Mucosa of descending colon (tissue), 3 donors: ENCODE data around the gene TCN2. TPM values are rescaled to one million over a fixed set of nuclear protein-coding genes. Genes with fewer than 3 reads are reported as not detected.

Experiments used
- ATAC-seq: fragments of 200-7000 bp; cut with Tn5 transposase; one replicate; pipeline ENCODE4 v1.9.1; 2020; ENCODE audit warnings: mild to moderate bottlenecking, moderate library complexity
- DNase-seq, 3 donors: peaks; one replicate each; pipeline ENCODE4 v3.0.0-alpha.2; 2020
- H3K36me3 ChIP-seq: fragments of 200-600 bp; one replicate; pipeline ENCODE4 v1.8.0; 2021; ENCODE audit warnings: low read depth, mild to moderate bottlenecking
- H3K4me1 ChIP-seq: fragments of 200-600 bp; one replicate; pipeline ENCODE4 v1.8.0; 2021; ENCODE audit warnings: low read depth, mild to moderate bottlenecking
- H3K4me3 ChIP-seq: fragments of 200-600 bp; one replicate; pipeline ENCODE4 v1.8.0; 2021; ENCODE audit warnings: mild to moderate bottlenecking
- H3K9me3 ChIP-seq: fragments of 200-600 bp; one replicate; pipeline ENCODE4 v1.8.0; 2021; ENCODE audit warnings: mild to moderate bottlenecking
- CTCF ChIP-seq: fragments of 200-600 bp; IDR thresholded peaks from one replicate; pipeline ENCODE4 v1.8.0; 2022; ENCODE audit warnings: antibody characterized with exemption, mild to moderate bottlenecking
- intact Hi-C, 2 donors: fragments of 100-400 bp; cut with DNase I in 1 of 2; cut with micrococcal nuclease in 1 of 2; formaldehyde crosslinking; loops; one replicate each; pipeline versions ENCODE4 v1.11.0 to v1.11.1; 2022; cut with DNase I, micrococcal nuclease
- total RNA-seq, 3 donors: library from RNA; stranded (reverse); fragmentation: NEBNext Ultra II Directional in 2 of 3; extraction: Animal tissue kit (Norgen Biotek cat#: 25700) in 2 of 3; gene quantifications; one replicate each; pipeline versions ENCODE4 v1.2.1 to v1.2.4, GENCODE V29; 2021 to 2023
- donor health status: DM: no; HTN: no; CAD: no; lungs with moderate emphysema.
- donor health status: DM: no; HTN: no; CAD: no.
- donor health status: DM: no; HTN: yes; CAD: no.

Gene TCN2
- total RNA-seq, 3 donors from 2014 or later: 23.3 to 43.7 (median 40.2) TPM

DNA sequence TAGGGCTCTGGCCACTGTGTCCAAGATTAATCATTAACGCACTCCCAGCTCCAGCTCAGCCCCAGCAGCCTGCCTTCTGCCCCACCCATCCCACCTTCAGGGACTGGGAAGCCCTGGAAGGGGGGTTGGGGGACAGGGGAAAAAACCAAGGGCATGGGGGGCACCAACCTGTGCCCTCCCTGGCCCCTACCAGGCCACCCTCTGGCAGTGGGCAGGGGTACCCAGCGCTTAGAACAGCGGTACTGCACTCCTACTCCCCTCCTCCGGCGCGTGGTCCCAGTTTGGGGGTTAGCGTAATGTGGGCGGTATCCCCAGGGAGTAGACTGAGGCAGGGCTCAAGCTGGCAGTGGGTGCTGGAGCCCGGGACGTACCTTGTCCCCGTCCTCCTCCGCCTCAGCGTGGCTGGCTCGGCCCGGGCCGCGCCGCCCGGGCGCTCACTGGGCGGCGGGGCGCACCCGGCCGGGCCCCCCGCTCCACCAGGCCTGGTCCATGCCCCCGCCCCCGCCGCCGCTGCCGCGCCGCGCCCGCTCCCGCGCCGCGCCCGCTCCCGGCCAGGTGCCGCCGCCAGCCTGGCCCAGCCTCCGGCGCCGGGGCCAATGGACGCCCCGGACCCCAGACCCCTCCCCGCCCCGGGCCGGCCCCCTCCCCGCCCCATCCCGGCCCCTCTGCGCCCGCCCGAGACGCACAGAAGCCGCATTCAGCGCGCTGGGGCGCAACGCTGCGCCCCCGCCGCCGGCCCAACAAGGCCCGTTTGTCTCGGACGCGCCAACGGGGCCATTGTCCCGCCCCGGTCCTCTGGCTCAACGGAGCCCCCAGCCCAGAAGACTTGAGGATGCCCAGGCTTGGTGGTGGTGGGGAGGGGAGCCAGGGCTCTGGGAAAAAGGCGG, 32.6 kb upstream of the TCN2 start, which contains the start of gene GAL3ST1:
Gene GAL3ST1, minus strand, starts transcription at position 571 of the 887 bp plus-strand sequence. CDS start 17,273 bp downstream, outside the sequence.
- peak in 2 of 3 donors; percentile 71 to 79 for DNase-seq
- no peaks in the 10 kb centered on the region for H3K9me3 ChIP-seq
- intact Hi-C loops: no loop called here
- H3K4me3 ChIP-seq: peak within 1 kb of the TSS; percentile 9
- peaks cover 4% of the 10 kb centered on the region for H3K36me3 ChIP-seq
- H3K4me1 ChIP-seq: peaks cover 19% of the 10 kb centered on the region
- TF ChIP-seq CTCF: no peak
- ATAC-seq: peak; percentile 85

DNA sequence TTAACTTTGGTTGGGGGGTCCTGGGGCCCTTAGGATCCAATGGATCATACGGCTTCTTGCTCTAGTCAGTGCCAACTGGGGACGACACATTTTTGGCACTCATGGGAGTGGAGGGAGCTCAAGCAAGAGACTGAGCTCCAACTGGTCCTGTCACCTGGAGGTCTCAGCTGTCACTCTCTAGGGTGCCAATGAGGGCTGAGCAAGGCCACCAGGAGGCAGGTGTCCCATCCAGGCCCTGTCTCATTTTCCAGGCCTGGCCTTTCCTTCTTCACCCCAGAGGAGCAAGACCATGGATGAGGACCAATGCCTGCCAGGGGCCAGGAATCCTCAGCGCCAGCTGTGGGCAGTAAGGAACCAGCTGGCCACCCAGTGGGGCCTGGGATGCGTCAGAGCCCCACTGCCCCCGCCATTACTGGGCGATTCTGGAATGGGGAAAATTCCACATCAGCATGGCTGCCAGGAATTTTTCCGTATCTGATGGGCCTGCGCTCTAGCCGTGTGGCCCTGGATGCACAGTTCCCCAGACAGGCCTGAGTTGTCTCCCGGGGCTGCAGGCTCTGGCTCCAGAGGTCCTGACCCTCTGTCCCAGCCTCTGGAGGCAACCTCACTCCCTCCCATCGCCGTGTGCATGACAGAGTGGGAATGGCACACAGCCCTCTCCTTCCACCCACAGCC, 31.8 kb upstream of the TCN2 start:
- peak in 1 of 3 donors; percentile 13 for DNase-seq
- no peak for ATAC-seq
- Histone ChIP-seq H3K9me3 (no peaks in the 10 kb centered on the region), H3K4me1 (peaks cover 19% of the 10 kb centered on the region), H3K36me3 (peaks cover 8% of the 10 kb centered on the region), H3K4me3 (no peak overlapping the region)
- intact Hi-C loops: no loop called here
- TF ChIP-seq CTCF: no peak

DNA sequence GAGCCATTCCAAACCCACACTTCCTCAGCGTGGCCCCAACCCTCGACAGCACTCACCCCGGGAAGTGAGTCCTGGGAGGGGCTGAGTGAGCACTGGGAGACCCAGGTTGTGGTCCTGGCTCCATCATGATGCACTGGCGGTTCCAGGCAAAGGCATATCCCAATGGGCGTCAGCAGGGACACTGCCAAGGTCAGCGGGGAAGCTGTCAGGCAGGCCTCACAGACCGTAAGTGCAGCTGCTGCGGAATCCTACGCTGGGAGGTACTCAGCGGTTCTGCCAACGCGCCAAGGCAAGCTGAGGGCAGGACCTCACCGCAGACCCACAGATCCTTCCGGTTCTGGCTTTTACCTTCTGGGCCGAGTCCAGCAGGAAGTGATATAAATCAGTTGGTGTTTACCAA, 31.1 kb upstream of the TCN2 start:
- intact Hi-C loops: no loop called here
- Histone ChIP-seq H3K4me1 (peaks cover 19% of the 10 kb centered on the region), H3K4me3 (no peak overlapping the region), H3K9me3 (no peaks in the 10 kb centered on the region), H3K36me3 (peaks cover 10% of the 10 kb centered on the region)
- TF ChIP-seq CTCF: no peak
- ATAC-seq (peak; percentile 8), DNase-seq (peak; percentile 31 to 53 (median 49))

DNA sequence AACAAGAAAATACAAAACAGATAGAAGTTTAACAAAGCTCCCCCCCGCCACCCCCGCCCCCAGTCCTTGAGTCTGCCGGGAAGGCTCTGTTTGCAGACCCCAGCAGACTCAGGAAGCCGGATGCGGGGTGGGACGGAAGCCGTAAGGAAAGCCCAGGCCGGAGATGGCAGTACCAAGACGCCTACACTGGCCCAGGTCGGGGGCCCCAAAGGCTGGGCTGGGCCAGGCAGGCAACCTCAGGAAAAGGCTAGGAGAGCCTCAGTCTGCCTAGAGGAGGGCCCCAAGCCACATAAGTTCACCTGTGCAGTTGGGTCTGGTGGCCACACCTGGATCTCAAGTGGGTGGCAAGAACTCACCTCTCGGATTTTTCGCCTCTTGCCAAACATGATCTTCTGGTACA, 28.5 kb upstream of the TCN2 start:
- Histone ChIP-seq H3K4me3 (no peak overlapping the region), H3K9me3 (no peaks in the 10 kb centered on the region), H3K4me1 (peaks cover 4% of the 10 kb centered on the region), H3K36me3 (peaks cover 15% of the 10 kb centered on the region)
- no peak for TF ChIP-seq CTCF
- no peak for DNase-seq
- ATAC-seq: no peak
- intact Hi-C loops: no loop called here

- Histone ChIP-seq H3K36me3 (peaks cover 15% of the 10 kb centered on the region), H3K9me3 (no peaks in the 10 kb centered on the region), H3K4me1 (peaks cover 4% of the 10 kb centered on the region), H3K4me3 (no peak overlapping the region)
- no peak for ATAC-seq
- intact Hi-C loops: no loop called here
- TF ChIP-seq CTCF: no peak
- no peak for DNase-seq
Measured at GRCh38 chr22:30580896-30581295, 26.1 kb upstream of the TCN2 start.
